Sciatic nerve (tissue), 2 donors: ENCODE measurements around the gene OR2AT4. TPM values are rescaled to one million over a fixed set of nuclear protein-coding genes. Genes with fewer than 3 reads are reported as not detected.
"Not testable (repeated sequence)": the region's sequence is repeated elsewhere in the genome, so short reads cannot be mapped to it uniquely, and the experiment has no call there.

ENCODE experiments used
- ATAC-seq: fragments of 200-7000 bp; cut with Tn5 transposase; one replicate; pipeline ENCODE4 v1.9.1; 2020; ENCODE audit warnings: mild to moderate bottlenecking, moderate library complexity
- DNase-seq: peaks from one replicate; pipeline ENCODE4 v3.0.0-alpha.2; 2020; ENCODE audit warnings: low spot score
- intact Hi-C: fragments of 100-400 bp; cut with DNase I; formaldehyde crosslinking; loops from one replicate; pipeline ENCODE4 v1.14.2; 2022
- total RNA-seq: library from RNA; stranded (reverse); fragmentation: NEBNext Ultra II Directional; extraction: Animal tissue kit (Norgen Biotek cat#: 25700); gene quantifications from one replicate; pipeline ENCODE4 v1.2.1, GENCODE V29; 2021
- donor health status: DM: no; HTN: no; CAD: no.
- donor health status: DM: no; HTN: no; CAD: no.

OR2AT4 gene
- total RNA-seq, 1 donor from 2014 or later = 2.0 TPM

GRCh38 chr11:75077316-75077715 lies 19.4 kb downstream of the OR2AT4 start:
- DNase-seq (no peak), ATAC-seq (no peak)
- intact Hi-C loops = no loop called here

- DNase-seq = no peak
- intact Hi-C loops = no loop called here
Observed at GRCh38 chr11:75076671-75077070, 20.0 kb downstream of the OR2AT4 start.

GRCh38 chr11:75073459-75074190 lies 23.1 kb downstream of the OR2AT4 start:
- ATAC-seq (no peak), DNase-seq (no peak)
- intact Hi-C loops = no loop called here

More at GRCh38 chr11:75076671-75077070, 20.0 kb downstream of the OR2AT4 start:
- ATAC-seq = no peak

GRCh38 chr11:75072582-75072981 lies 24.1 kb downstream of the OR2AT4 start:
- intact Hi-C loops = no loop called here
- ATAC-seq (no peak), DNase-seq (no peak)

- no peak for DNase-seq
- no peak for ATAC-seq
- intact Hi-C loops = no loop called here
Observed at GRCh38 chr11:75069473-75069872, 27.2 kb downstream of the OR2AT4 start.

- no peak for ATAC-seq
- no peak for DNase-seq
- intact Hi-C loops = no loop called here
Observed at GRCh38 chr11:75068993-75069392, 27.7 kb downstream of the OR2AT4 start.

GRCh38 chr11:75068559-75068958 lies 28.1 kb downstream of the OR2AT4 start:
- intact Hi-C loops = no loop called here
- DNase-seq (no peak), ATAC-seq (no peak)

- no peak for DNase-seq
- intact Hi-C loops = no loop called here
- no peak for ATAC-seq
Observed at GRCh38 chr11:75066061-75066460, 30.6 kb downstream of the OR2AT4 start.

GRCh38 chr11:75063741-75064314 lies 32.8 kb downstream of the OR2AT4 start:
- no peak for ATAC-seq
- intact Hi-C loops = no loop called here
- DNase-seq = no peak

GRCh38 chr11:75059299-75059698 lies 37.4 kb downstream of the OR2AT4 start:
- intact Hi-C loops = no loop called here
- no peak for ATAC-seq
- no peak for DNase-seq

GRCh38 chr11:75056814-75057213 lies 39.9 kb downstream of the OR2AT4 start:
- intact Hi-C loops = no loop called here
- ATAC-seq = no peak
- no peak for DNase-seq

- DNase-seq = no peak
- intact Hi-C loops = no loop called here
- no peak for ATAC-seq
Observed at GRCh38 chr11:75055511-75055910, 41.2 kb downstream of the OR2AT4 start.

- intact Hi-C loops = no loop called here
- ATAC-seq (no peak), DNase-seq (no peak)
Observed at GRCh38 chr11:75052457-75052856, 44.2 kb downstream of the OR2AT4 start.

- DNase-seq (no peak), ATAC-seq (no peak)
- intact Hi-C loops = no loop called here
Observed at GRCh38 chr11:75051043-75051442, 45.6 kb downstream of the OR2AT4 start.

- intact Hi-C loops = no loop called here
- DNase-seq (no peak), ATAC-seq (no peak)
Observed at GRCh38 chr11:75050516-75050915, 46.2 kb downstream of the OR2AT4 start.

- intact Hi-C loops, ATAC-seq, DNase-seq: not testable (repeated sequence)
Observed at GRCh38 chr11:75049501-75050266, 47.0 kb downstream of the OR2AT4 start.

- intact Hi-C loops = no loop called here
- DNase-seq (no peak), ATAC-seq (no peak)
Observed at GRCh38 chr11:75047191-75047590, 49.5 kb downstream of the OR2AT4 start.

GRCh38 chr11:75046668-75047067 lies 50.0 kb downstream of the OR2AT4 start:
- ATAC-seq, DNase-seq, intact Hi-C loops: not testable (repeated sequence)

GRCh38 chr11:75044381-75045170 lies 52.1 kb downstream of the OR2AT4 start:
- intact Hi-C loops, ATAC-seq: not testable (repeated sequence)

More at GRCh38 chr11:75044381-75045170, 52.1 kb downstream of the OR2AT4 start:
- not testable (repeated sequence) for DNase-seq
